HUES6 (cell line): ENCODE data around the gene TRAPPC5.

ENCODE experiments used
- H3K27ac ChIP-seq: 2 replicates; pipeline ENCODE4 v1.7.0; 2013; ENCODE audit warnings: low read depth, mild to moderate bottlenecking, low read length, inconsistent platforms
- H3K27me3 ChIP-seq: 2 replicates; pipeline ENCODE4 v1.6.1; 2013; ENCODE audit warnings: low read length; ENCODE audit not compliant: control insufficient read depth, insufficient read depth
- H3K36me3 ChIP-seq: 2 replicates; pipeline ENCODE4 v1.6.1; 2013; ENCODE audit warnings: low read length; ENCODE audit not compliant: control insufficient read depth, insufficient read depth
- H3K4me1 ChIP-seq: 2 replicates; pipeline ENCODE4 v1.6.1; 2013; ENCODE audit warnings: low read length; ENCODE audit not compliant: control insufficient read depth, insufficient read depth
- H3K4me3 ChIP-seq: 2 replicates; pipeline ENCODE4 v1.5.1; 2013; ENCODE audit warnings: low read depth, low read length
- H3K9ac ChIP-seq: one replicate; pipeline ENCODE4 v1.6.1; 2013; ENCODE audit warnings: mild to moderate bottlenecking, low read length
- H3K9me3 ChIP-seq: 2 replicates; pipeline ENCODE4 v1.6.1; 2013; ENCODE audit warnings: low read depth, low read length; ENCODE audit not compliant: control insufficient read depth, insufficient read depth

The TRAPPC5 gene

GRCh38 chr19:7704280-7705060, 23.8 kb downstream of the TRAPPC5 start:
- H3K27me3 ChIP-seq, result peaks cover 23% of the 10 kb centered on the region
- H3K36me3 ChIP-seq, result no peaks in the 10 kb centered on the region
- no peak overlapping the region for H3K4me3 ChIP-seq
- H3K27ac ChIP-seq, result no peak overlapping the region
- no peaks in the 10 kb centered on the region for H3K9me3 ChIP-seq
- no peak overlapping the region for H3K9ac ChIP-seq
- no peaks in the 10 kb centered on the region for H3K4me1 ChIP-seq

GRCh38 chr19:7705387-7706187, 25.0 kb downstream of the TRAPPC5 start:
- no peaks in the 10 kb centered on the region for H3K4me1 ChIP-seq
- no peak overlapping the region for H3K4me3 ChIP-seq
- no peaks in the 10 kb centered on the region for H3K36me3 ChIP-seq
- no peak overlapping the region for H3K27ac ChIP-seq
- H3K9me3 ChIP-seq, result no peaks in the 10 kb centered on the region
- no peak overlapping the region for H3K9ac ChIP-seq
- H3K27me3 ChIP-seq, result peaks cover 15% of the 10 kb centered on the region; the same call in 1 of the 2 replicates

GRCh38 chr19:7706188-7706954, 25.7 kb downstream of the TRAPPC5 start:
- Histone ChIP-seq H3K27ac (no peak overlapping the region), H3K27me3 (peaks cover 15% of the 10 kb centered on the region; the same call in 1 of the 2 replicates)

GRCh38 chr19:7706955-7707456, 26.4 kb downstream of the TRAPPC5 start:
- H3K36me3 ChIP-seq, result no peaks in the 10 kb centered on the region
- H3K4me3 ChIP-seq, result no peak overlapping the region
- no peak overlapping the region for H3K27ac ChIP-seq
- peaks cover 15% of the 10 kb centered on the region; the same call in 1 of the 2 replicates for H3K27me3 ChIP-seq
- no peaks in the 10 kb centered on the region for H3K9me3 ChIP-seq
- H3K4me1 ChIP-seq, result no peaks in the 10 kb centered on the region
- H3K9ac ChIP-seq, result no peak overlapping the region

More at GRCh38 chr19:7706188-7706954, 25.7 kb downstream of the TRAPPC5 start:
- H3K4me3 ChIP-seq, result no peak overlapping the region
- H3K4me1 ChIP-seq, result no peaks in the 10 kb centered on the region
- no peaks in the 10 kb centered on the region for H3K36me3 ChIP-seq
- H3K9ac ChIP-seq, result no peak overlapping the region
- no peaks in the 10 kb centered on the region for H3K9me3 ChIP-seq

GRCh38 chr19:7709932-7710460, 29.4 kb downstream of the TRAPPC5 start:
- Histone ChIP-seq H3K27ac (no peak overlapping the region), H3K36me3 (no peaks in the 10 kb centered on the region), H3K27me3 (peaks cover 3% of the 10 kb centered on the region; the same call in 1 of the 2 replicates), H3K4me1 (no peaks in the 10 kb centered on the region), H3K9me3 (no peaks in the 10 kb centered on the region), H3K4me3 (no peak overlapping the region), H3K9ac (no peak overlapping the region)

GRCh38 chr19:7710616-7711015, 30.0 kb downstream of the TRAPPC5 start:
- no peak overlapping the region for H3K4me3 ChIP-seq
- H3K4me1 ChIP-seq, result no peaks in the 10 kb centered on the region
- H3K27ac ChIP-seq, result no peak overlapping the region
- H3K9ac ChIP-seq, result no peak overlapping the region
- no peaks in the 10 kb centered on the region for H3K9me3 ChIP-seq
- peaks cover 3% of the 10 kb centered on the region; the same call in 1 of the 2 replicates for H3K27me3 ChIP-seq
- H3K36me3 ChIP-seq, result no peaks in the 10 kb centered on the region

GRCh38 chr19:7715671-7716070, 35.0 kb downstream of the TRAPPC5 start:
- Histone ChIP-seq H3K4me3 (no peak overlapping the region), H3K27ac (no peak overlapping the region), H3K27me3 (peaks cover 6% of the 10 kb centered on the region; the same call in 1 of the 2 replicates), H3K9ac (no peak overlapping the region), H3K36me3 (no peaks in the 10 kb centered on the region), H3K4me1 (no peaks in the 10 kb centered on the region), H3K9me3 (peaks cover 4% of the 10 kb centered on the region; the same call in 1 of the 2 replicates)

- Histone ChIP-seq H3K9ac (no peak overlapping the region), H3K27ac (no peak overlapping the region), H3K4me3 (no peak overlapping the region), H3K9me3 (peaks cover 4% of the 10 kb centered on the region; the same call in 1 of the 2 replicates), H3K36me3 (no peaks in the 10 kb centered on the region), H3K27me3 (peaks cover 8% of the 10 kb centered on the region; the same call in 1 of the 2 replicates), H3K4me1 (no peaks in the 10 kb centered on the region)
Observed at GRCh38 chr19:7716762-7717161, 36.1 kb downstream of the TRAPPC5 start.

GRCh38 chr19:7718668-7719067, 38.0 kb downstream of the TRAPPC5 start:
- H3K4me3 ChIP-seq, result no peak overlapping the region
- peaks cover 21% of the 10 kb centered on the region; the same call in 1 of the 2 replicates for H3K27me3 ChIP-seq
- no peak overlapping the region for H3K9ac ChIP-seq
- no peaks in the 10 kb centered on the region for H3K4me1 ChIP-seq
- peaks cover 4% of the 10 kb centered on the region; the same call in 1 of the 2 replicates for H3K9me3 ChIP-seq
- no peaks in the 10 kb centered on the region for H3K36me3 ChIP-seq
- H3K27ac ChIP-seq, result no peak overlapping the region

GRCh38 chr19:7720351-7720750, 39.7 kb downstream of the TRAPPC5 start:
- no peak overlapping the region for H3K9ac ChIP-seq
- no peaks in the 10 kb centered on the region for H3K36me3 ChIP-seq
- peaks cover 29% of the 10 kb centered on the region; the same call in 1 of the 2 replicates for H3K27me3 ChIP-seq
- H3K4me1 ChIP-seq, result no peaks in the 10 kb centered on the region
- H3K9me3 ChIP-seq, result peaks cover 4% of the 10 kb centered on the region; the same call in 1 of the 2 replicates
- H3K27ac ChIP-seq, result no peak overlapping the region
- no peak overlapping the region for H3K4me3 ChIP-seq
